Testis (tissue), 3 donors: ENCODE results near the gene ASPHD2. TPM values are rescaled to one million over a fixed set of nuclear protein-coding genes. Genes with fewer than 3 reads are reported as not detected.

ENCODE experiments used
- DNase-seq: peaks from one replicate; pipeline ENCODE4 v3.0.0-alpha.2; 2019
- H3K27ac ChIP-seq, 2 donors: fragments of 200-600 bp; sonication (generic); one replicate each; pipeline ENCODE4 v1.5.1; 2019
- H3K27me3 ChIP-seq: fragments of 200-600 bp; sonication (generic); one replicate; pipeline ENCODE4 v1.5.1; 2019
- H3K36me3 ChIP-seq: fragments of 200-600 bp; sonication (generic); one replicate; pipeline ENCODE4 v1.5.1; 2017; ENCODE audit warnings: low read depth; ENCODE audit errors: missing control alignments
- H3K4me1 ChIP-seq: fragments of 200-600 bp; sonication (generic); one replicate; pipeline ENCODE4 v1.5.1; 2019
- H3K4me3 ChIP-seq, 2 donors: fragments of 200-600 bp; sonication (generic); one replicate each; pipeline ENCODE4 v1.5.1; 2017 to 2019
- H3K9me3 ChIP-seq: fragments of 200-600 bp; sonication (generic); one replicate; pipeline ENCODE4 v1.5.1; 2017
- CTCF ChIP-seq, 3 experiments: fragments of 450-650 bp in 2 of 3; fragments of 200-600 bp in 1 of 3; sonication (generic) in 1 of 3; IDR thresholded peaks; one replicate each; pipeline ENCODE4 v1.5.1; 2016 to 2019; ENCODE audit warnings: antibody characterized with exemption in 3 of 3, mild to moderate bottlenecking in 2 of 3, moderate library complexity in 1 of 3
- POLR2A ChIP-seq: fragments of 450-650 bp; IDR thresholded peaks from one replicate; pipeline ENCODE4 v1.6.1; 2017; ENCODE audit warnings: antibody characterized with exemption, mild to moderate bottlenecking, moderate library complexity
- WGBS, 2 donors: methylation state at CpG; one replicate each; pipeline ENCODE4 v1.1.5; 2018; 5-methylcytosine and 5-hydroxymethylcytosine counted together
- intact Hi-C: fragments of 100-400 bp; cut with DNase I; formaldehyde crosslinking; loops from one replicate; pipeline ENCODE4 v1.15.1; 2023; ENCODE audit warnings: low total_unique reads
- polyA plus RNA-seq: library from polyadenylated mRNA; stranded (reverse); fragments of 350-450 nt; fragmentation: Illumina TruSeq; extraction: RNeasy Lipid Tissue Mini Kit (QIAGEN cat#74804); gene quantifications from one replicate; pipeline ENCODE4 v1.2.3, GENCODE V29; 2014; ENCODE audit warnings: low read depth, low replicate concordance; ENCODE audit not compliant: insufficient read depth
- total RNA-seq, 2 donors: library from RNA; depleted of rRNA; stranded (reverse); fragments of >200 nt; gene quantifications; one replicate each; pipeline ENCODE4 v1.2.3, GENCODE V29; 2016

ASPHD2 gene
- total and polyA plus RNA-seq, 3 donors from 2014 or later, result 4.2 to 5.0 (median 4.8) TPM

GRCh38 chr22:26448334-26448733, 19.3 kb downstream of the ASPHD2 start:
- no peaks in the 10 kb centered on the region for H3K4me1 ChIP-seq
- H3K9me3 ChIP-seq, result no peaks in the 10 kb centered on the region
- no peaks in the 10 kb centered on the region for H3K27me3 ChIP-seq
- WGBS, 2 donors, result 41 to 68% methylated on average over 2 to 5 of the region's 5 CpGs
- H3K36me3 ChIP-seq, result no peaks in the 10 kb centered on the region
- TF ChIP-seq POLR2A (no peak), CTCF (IDR thresholded peaks at IDR 0.05) (no peak)
- H3K4me3 ChIP-seq, result no peak overlapping the region
- no peak for DNase-seq
- no peak overlapping the region for H3K27ac ChIP-seq
- intact Hi-C loops, result no loop called here

- TF ChIP-seq POLR2A, result no peak
- no peak for TF ChIP-seq CTCF (IDR thresholded peaks at IDR 0.05)
- WGBS, 2 donors, result 71 to 78% methylated on average over 6 of the region's 6 CpGs
- Histone ChIP-seq H3K27me3 (no peaks in the 10 kb centered on the region), H3K4me1 (no peaks in the 10 kb centered on the region), H3K36me3 (no peaks in the 10 kb centered on the region), H3K4me3 (no peak overlapping the region), H3K27ac (no peak overlapping the region), H3K9me3 (no peaks in the 10 kb centered on the region)
- intact Hi-C loops, result no loop called here
- no peak for DNase-seq
Observed at GRCh38 chr22:26448941-26449340, 19.9 kb downstream of the ASPHD2 start.

GRCh38 chr22:26450453-26451185, 21.6 kb downstream of the ASPHD2 start:
- Histone ChIP-seq H3K4me1 (no peaks in the 10 kb centered on the region), H3K9me3 (no peaks in the 10 kb centered on the region), H3K4me3 (no peak overlapping the region), H3K36me3 (no peaks in the 10 kb centered on the region), H3K27me3 (no peaks in the 10 kb centered on the region), H3K27ac (no peak overlapping the region)
- intact Hi-C loops, result no loop called here
- 81 to 88% methylated on average over 9 of the region's 9 CpGs for WGBS, 2 donors
- TF ChIP-seq POLR2A, result no peak
- TF ChIP-seq CTCF (IDR thresholded peaks at IDR 0.05), result no peak
- no peak for DNase-seq

- WGBS, 2 donors, result 94 to 96% methylated on average over 11 to 23 of the region's 23 CpGs
- no peak for DNase-seq
Observed at GRCh38 chr22:26452236-26453016, 23.4 kb downstream of the ASPHD2 start.

More at GRCh38 chr22:26452236-26453016, 23.4 kb downstream of the ASPHD2 start:
- Histone ChIP-seq H3K36me3 (no peaks in the 10 kb centered on the region), H3K27me3 (no peaks in the 10 kb centered on the region), H3K4me1 (no peaks in the 10 kb centered on the region), H3K4me3 (no peak overlapping the region), H3K9me3 (no peaks in the 10 kb centered on the region), H3K27ac (no peak overlapping the region)
- intact Hi-C loops, result no loop called here
- TF ChIP-seq CTCF (IDR thresholded peaks at IDR 0.05) (no peak), POLR2A (no peak)
